ENCODE data around the gene GALT. TPM values are rescaled to one million over a fixed set of nuclear protein-coding genes. Genes with fewer than 3 reads are reported as not detected.

Gene GALT
- total and polyA plus RNA-seq, 2 of the 13 experiments (the other 11 are each of a cell fraction or from before 2014, with no cell fraction given), result 40.4 to 46.3 TPM

- TF ChIP-seq PLSCR1 (CRISPR knock-in tag; IDR thresholded peaks at IDR 0.05; ENCODE audit: borderline replicate concordance) (no peak), CREB3 (CRISPR knock-in tag; IDR thresholded peaks at IDR 0.05) (peak; percentile 44; the same call in 1 of the 2 replicates), DRAP1 (CRISPR knock-in tag; IDR thresholded peaks at IDR 0.05) (peak; percentile 72), ZNF20 (CRISPR knock-in tag; IDR thresholded peaks at IDR 0.05) (no peak), GATAD1 (CRISPR knock-in tag; IDR thresholded peaks at IDR 0.05) (peak; percentile 52; the same call in 1 of the 2 replicates), ZNF639 (CRISPR knock-in tag; conservative IDR thresholded peaks at IDR 0.05) (peak; percentile 53), GMEB1 (CRISPR knock-in tag; IDR thresholded peaks at IDR 0.05; ENCODE audit: borderline replicate concordance) (peak; percentile 76), ZBTB44 (CRISPR knock-in tag; IDR thresholded peaks at IDR 0.05) (no peak), ZNF839 (CRISPR knock-in tag; IDR thresholded peaks at IDR 0.05; ENCODE audit: borderline replicate concordance) (no peak), ELF4 (CRISPR knock-in tag; IDR thresholded peaks at IDR 0.05; ENCODE audit: borderline replicate concordance) (no peak), ZNF644 (CRISPR knock-in tag; IDR thresholded peaks at IDR 0.05; ENCODE audit: low read depth) (no peak), ZNF724P (CRISPR knock-in tag; IDR thresholded peaks at IDR 0.05; ENCODE audit: borderline replicate concordance) (no peak), NFATC3 (CRISPR knock-in tag; IDR thresholded peaks at IDR 0.05) (no peak), ZSCAN31 (CRISPR knock-in tag; IDR thresholded peaks at IDR 0.05; ENCODE audit: low read depth) (peak; percentile 89), CCAR2 (optimal IDR thresholded peaks at IDR 0.05; ENCODE audit: low read depth, low read length) (no peak), PAF1 (CRISPR knock-in tag; IDR thresholded peaks at IDR 0.05) (no peak), KAT8 (CRISPR knock-in tag; IDR thresholded peaks at IDR 0.05) (peak; percentile 54; the same call in 1 of the 2 replicates), RXRA (CRISPR knock-in tag; IDR thresholded peaks at IDR 0.05) (peak; percentile 24; the same call in 1 of the 2 replicates), ZNF773 (CRISPR knock-in tag; IDR thresholded peaks at IDR 0.05; ENCODE audit: borderline replicate concordance) (no peak)
Measured at GRCh38 chr9:34611811-34612787, 34.4 kb upstream of the GALT start, which contains the start of gene RPP25L (continued).

All from HepG2 (cell line).